HCT116 (cell line): ENCODE results near the gene SAMD10. TPM values are rescaled to one million over a fixed set of nuclear protein-coding genes. Genes with fewer than 3 reads are reported as not detected.

ENCODE experiments used
- ATAC-seq: fragments of 200-7000 bp; cut with Tn5 transposase; 2 replicates; pipeline ENCODE4 v1.9.1; 2020; ENCODE audit warnings: mild to moderate bottlenecking, moderate library complexity
- BruUV-seq: library from RNA; stranded (reverse); fragments of 400-500 nt; replicated peaks from 2 replicates; lab custom pipeline; 2021; lab: Mats Ljungman, UMichigan
- CTCF ChIA-PET: fragments of 300-600 bp; sonication (Branson Sonifier 250); formaldehyde crosslinking; loops from one replicate; lab custom pipeline; 2021; ENCODE audit warnings: antibody characterized with exemption; lab: Charles Lee
- POLR2A ChIA-PET: fragments of 300-600, 350-600 bp; sonication (Branson Sonifier 250); formaldehyde crosslinking; loops from one replicate; lab custom pipeline; 2021; ENCODE audit warnings: antibody characterized with exemption; lab: Charles Lee
- RAD21 ChIA-PET, 2 experiments: fragments of 300-600 bp; sonication (Branson Sonifier 250); formaldehyde crosslinking; loops; one replicate each; lab custom pipeline; 2023; ENCODE audit warnings: low total read pairs in 2 of 2; ENCODE audit not compliant: uncharacterized antibody in 2 of 2, unreplicated experiment in 2 of 2, low non-redundant PET in 1 of 2; lab: Charles Lee
- DNase-seq: peaks from one replicate; pipeline ENCODE4 v3.0.0-alpha.2; 2010; ENCODE audit warnings: low read depth, low spot score
- H2AFZ ChIP-seq: fragments of 200-600 bp; shearing (Covaris generic), sonication (generic); 2 replicates; pipeline ENCODE4 v1.6.1; 2017; ENCODE audit warnings: low read depth, mixed run types, mixed read lengths, antibody characterized with exemption, low read length; ENCODE audit not compliant: poor library complexity, severe bottlenecking
- H3K27ac ChIP-seq: 2 replicates; pipeline ENCODE4 v1.5.1; 2012; ENCODE audit warnings: low read depth, low read length
- H3K27me3 ChIP-seq: fragments of 200-600 bp; sonication (generic); 2 replicates; pipeline ENCODE4 v1.6.1; 2016; ENCODE audit warnings: mixed run types, low read length, mixed read lengths; ENCODE audit not compliant: insufficient read depth
- H3K36me3 ChIP-seq, 2 experiments: fragments of 200-500 bp in 1 of 2; fragments of 200-600 bp in 1 of 2; sonication (Bioruptor generic) in 1 of 2; sonication (generic) in 1 of 2; 2 replicates each; pipeline versions ENCODE4 v1.5.1 to v1.6.1; 2014 to 2016; ENCODE audit warnings: low read length in 2 of 2, inconsistent platforms in 1 of 2, mixed read lengths in 1 of 2, mixed run types in 1 of 2; ENCODE audit not compliant: insufficient read depth in 2 of 2, control insufficient read depth in 1 of 2
- H3K4me1 ChIP-seq, 2 experiments: fragments of 200-600 bp in 1 of 2; sonication (generic) in 1 of 2; 2 replicates each; pipeline versions ENCODE4 v1.5.1 to v1.6.1; 2012 to 2017; ENCODE audit warnings: low read length in 2 of 2, inconsistent platforms in 1 of 2, mild to moderate bottlenecking in 1 of 2, mixed read lengths in 1 of 2, mixed run types in 1 of 2, moderate library complexity in 1 of 2; ENCODE audit not compliant: insufficient read depth in 2 of 2, control insufficient read depth in 1 of 2
- H3K4me2 ChIP-seq: fragments of 200-600 bp; sonication (generic); 2 replicates; pipeline ENCODE4 v1.6.1; 2017; ENCODE audit warnings: mixed run types, low read length, mixed read lengths
- H3K4me3 ChIP-seq, 2 experiments: fragments of 200-600 bp in 1 of 2; sonication (generic) in 1 of 2; replicated peaks in 1 of 2; 2 replicates each; pipeline ENCODE4 v1.5.1; 2011 to 2016; ENCODE audit warnings: low read length in 2 of 2, control low read depth in 1 of 2, low read depth in 1 of 2, mild to moderate bottlenecking in 1 of 2, mixed read lengths in 1 of 2, mixed run types in 1 of 2
- H3K79me2 ChIP-seq: fragments of 200-600 bp; sonication (generic); 2 replicates; pipeline ENCODE4 v1.6.1; 2017; ENCODE audit warnings: mild to moderate bottlenecking, mixed run types, low read length, moderate library complexity, mixed read lengths; ENCODE audit not compliant: insufficient read depth
- H3K9ac ChIP-seq: fragments of 200-600 bp; sonication (generic); 2 replicates; pipeline ENCODE4 v1.6.1; 2016; ENCODE audit warnings: low read length, mixed read lengths
- H3K9me2 ChIP-seq: fragments of 200-600 bp; sonication (generic), shearing (Covaris generic); 2 replicates; pipeline ENCODE4 v1.6.1; 2017; ENCODE audit warnings: mixed run types, mild to moderate bottlenecking, moderate library complexity; ENCODE audit not compliant: insufficient read depth
- H3K9me3 ChIP-seq, 2 experiments: fragments of 200-500 bp in 1 of 2; fragments of 200-600 bp in 1 of 2; sonication (Bioruptor generic) in 1 of 2; sonication (generic) in 1 of 2; 2 replicates each; pipeline ENCODE4 v1.6.1; 2014 to 2017; ENCODE audit warnings: low read length in 2 of 2, mixed read lengths in 2 of 2, inconsistent platforms in 1 of 2, low read depth in 1 of 2, mild to moderate bottlenecking in 1 of 2, mixed run types in 1 of 2, moderate library complexity in 1 of 2; ENCODE audit not compliant: control insufficient read depth in 1 of 2, insufficient read depth in 1 of 2
- H4K20me1 ChIP-seq: fragments of 200-600 bp; sonication (generic), shearing (Covaris generic); 2 replicates; pipeline ENCODE4 v1.6.1; 2017; ENCODE audit warnings: mixed run types, mild to moderate bottlenecking, moderate library complexity; ENCODE audit not compliant: insufficient read depth
- CEBPB ChIP-seq: IDR thresholded peaks from 2 replicates; pipeline ENCODE4 v1.6.1; 2012; ENCODE audit warnings: low read depth
- EZH2phosphoT487 ChIP-seq: fragments of 200-600 bp; IDR thresholded peaks from 2 replicates; pipeline ENCODE4 v1.6.1; 2018; ENCODE audit warnings: antibody characterized with exemption, borderline replicate concordance
- JUND ChIP-seq: IDR thresholded peaks from 2 replicates; pipeline ENCODE4 v1.6.1; 2012
- MAX ChIP-seq: IDR thresholded peaks from 2 replicates; pipeline ENCODE4 v1.6.1; 2012
- POLR2A ChIP-seq: IDR thresholded peaks from 2 replicates; pipeline ENCODE4 v1.7.0; 2011; ENCODE audit warnings: borderline replicate concordance; ENCODE audit not compliant: insufficient read depth, insufficient read length; ENCODE audit errors: extremely low read depth
- REST ChIP-seq: IDR thresholded peaks from 2 replicates; pipeline ENCODE4 v1.6.1; 2012; ENCODE audit warnings: low read depth
- SP1 ChIP-seq: IDR thresholded peaks from 2 replicates; pipeline ENCODE4 v1.6.1; 2012; ENCODE audit warnings: low read depth
- ZFX ChIP-seq: fragments of 450-650 bp; IDR thresholded peaks from 2 replicates; pipeline ENCODE4 v1.6.1; 2017
- intact Hi-C: fragments of 100-400 bp; cut with micrococcal nuclease; formaldehyde crosslinking; loops from 2 replicates; pipeline ENCODE4 v1.10.0; 2022
- total RNA-seq: library from RNA; stranded (reverse); gene quantifications from one replicate; pipeline ENCODE4 v1.2.1, GENCODE V29; 2021; ENCODE audit not compliant: unreplicated experiment

The SAMD10 gene
- total RNA-seq, 1 experiment from 2014 or later = 4.2 TPM

- Histone ChIP-seq H3K36me3 (0 out of 4 replicates have a peak, but pooled peaks cover 0 to 5% of the 10 kb centered on the region in 2 experiments), H3K4me1 (peaks cover 21 to 32% of the 10 kb centered on the region in 2 experiments), H3K9me2 (no peaks in the 10 kb centered on the region), H3K9me3 (no peaks in the 10 kb centered on the region), H3K4me2 (peak overlapping the region; percentile 76), H2AFZ (no peak overlapping the region), H3K9ac (peak overlapping the region; percentile 63), H3K79me2 (peaks cover 4% of the 10 kb centered on the region; the same call in 1 of the 2 replicates), H3K27ac (peak overlapping the region; percentile 71; the same call in 1 of the 2 replicates), H3K4me3 (peak overlapping the region; percentile 54 to 62), H4K20me1 (no peaks in the 10 kb centered on the region), H3K27me3 (no peaks in the 10 kb centered on the region)
- ATAC-seq (peak; percentile 15), DNase-seq (no peak)
- no peak for TF ChIP-seq REST
- no peak for TF ChIP-seq MAX
- no peak for TF ChIP-seq POLR2A
- TF ChIP-seq ZFX = peak; percentile 85; the same call in 1 of the 2 replicates
- TF ChIP-seq EZH2phosphoT487 = no peak
- TF ChIP-seq SP1 = no peak
- no peak for TF ChIP-seq CEBPB
- TF ChIP-seq JUND = no peak
- ChIA-PET RAD21 (no interaction called here), CTCF (no interaction called here), POLR2A (no interaction called here)
- BruUV-seq = TSS peak; percentile 35
- intact Hi-C loops = no loop called here
Measured at GRCh38 chr20:63968928-63969760, 10.3 kb downstream of the SAMD10 start.
